HG02943 (cell line): ENCODE results near the gene PRKCI.
"Not testable (repeated sequence)": the region's sequence is repeated elsewhere in the genome, so short reads cannot be mapped to it uniquely, and the experiment has no call there.

ENCODE experiments used
- ATAC-seq: cut with Tn5 transposase; IDR thresholded peaks from one replicate; pipeline ENCODE4 v1.9.1; 2021; ENCODE audit warnings: mild to moderate bottlenecking, low read depth, moderate library complexity; ENCODE audit not compliant: unreplicated experiment

PRKCI gene

GRCh38 chr3:170277833-170278580 lies 55.8 kb downstream of the PRKCI start:
- ATAC-seq, result no peak

GRCh38 chr3:170278627-170279026 lies 56.4 kb downstream of the PRKCI start:
- no peak for ATAC-seq

- ATAC-seq, result no peak
Measured at GRCh38 chr3:170290194-170290593, 68.0 kb downstream of the PRKCI start.

- ATAC-seq, result no peak
Measured at GRCh38 chr3:170295586-170295985, 73.4 kb downstream of the PRKCI start.

GRCh38 chr3:170296703-170297102 lies 74.5 kb downstream of the PRKCI start:
- no peak for ATAC-seq

GRCh38 chr3:170301405-170301804 lies 79.2 kb downstream of the PRKCI start:
- ATAC-seq, result no peak

GRCh38 chr3:170302008-170302407 lies 79.8 kb downstream of the PRKCI start:
- no peak for ATAC-seq

- no peak for ATAC-seq
Measured at GRCh38 chr3:170306015-170306414, 83.8 kb downstream of the PRKCI start.

GRCh38 chr3:170307671-170308405 lies 85.6 kb downstream of the PRKCI start:
- no peak for ATAC-seq

- ATAC-seq, result no peak
Measured at GRCh38 chr3:170309046-170309445, 86.8 kb downstream of the PRKCI start.

- no peak for ATAC-seq
Measured at GRCh38 chr3:170317954-170318353, 95.7 kb downstream of the PRKCI start.

GRCh38 chr3:170320461-170321121 lies 98.4 kb downstream of the PRKCI start:
- ATAC-seq, result no peak

GRCh38 chr3:170321321-170322034 lies 99.3 kb downstream of the PRKCI start:
- no peak for ATAC-seq

GRCh38 chr3:170322566-170323269 lies 100.5 kb downstream of the PRKCI start:
- no peak for ATAC-seq

- no peak for ATAC-seq
Measured at GRCh38 chr3:170323331-170323730, 101.1 kb downstream of the PRKCI start.

GRCh38 chr3:170324962-170325361 lies 102.7 kb downstream of the PRKCI start:
- ATAC-seq, result no peak

GRCh38 chr3:170327040-170327808 lies 105.0 kb downstream of the PRKCI start:
- no peak for ATAC-seq

- ATAC-seq, result not testable (repeated sequence)
Measured at GRCh38 chr3:170327868-170328548, 105.8 kb downstream of the PRKCI start.

GRCh38 chr3:170330366-170330765 lies 108.1 kb downstream of the PRKCI start:
- ATAC-seq, result no peak
